ENCODE results near the gene BBS7. TPM values are rescaled to one million over a fixed set of nuclear protein-coding genes. Genes with fewer than 3 reads are reported as not detected.

BBS7 gene
- total RNA-seq, 1 experiment from 2014 or later = 20.3 TPM

- Histone ChIP-seq H3K4me1 (replicated peaks; ENCODE audit: insufficient read depth) (no peaks in the 10 kb centered on the region), H4K20me1 (ENCODE audit: insufficient read depth) (no peaks in the 10 kb centered on the region), H3K9me3 (ENCODE audit: insufficient read depth, low read depth) (no peaks in the 10 kb centered on the region), H3K27ac (no peak overlapping the region), H3F3A (ENCODE audit: insufficient read depth, low read depth) (no peaks in the 10 kb centered on the region), H3K4me3 (no peak overlapping the region), H3K27me3 (ENCODE audit: insufficient read depth, low read depth) (no peaks in the 10 kb centered on the region), H3K36me3 (ENCODE audit: low read depth) (peaks cover 9% of the 10 kb centered on the region), H2AFZ (no peak overlapping the region), H3K4me2 (no peak overlapping the region), H3K79me2 (ENCODE audit: low read depth) (no peaks in the 10 kb centered on the region), H3K9me2 (ENCODE audit: insufficient read depth) (no peaks in the 10 kb centered on the region; the same call in 1 of the 2 replicates)
- intact Hi-C loops (cut with micrococcal nuclease; ENCODE audit: unreplicated experiment) = no loop called here
- TF ChIP-seq CTCF (conservative IDR thresholded peaks at IDR 0.05) (no peak), EZH2 (IDR thresholded peaks at IDR 0.05; ENCODE audit: low read depth) (no peak)
- CTCF ChIA-PET = no interaction called here
- BruUV-seq (replicated peaks) = no TSS peak
- DNase-seq = no peak
- POLR2A ChIA-PET (ENCODE audit: unreplicated experiment) = no interaction called here
Observed at GRCh38 chr4:121861426-121861825, 8.8 kb downstream of the BBS7 start.

- no peak overlapping the region for H3K4me2 ChIP-seq
- ChIA-PET CTCF (no interaction called here), POLR2A (ENCODE audit: unreplicated experiment) (no interaction called here)
- H3K79me2 ChIP-seq (ENCODE audit: low read depth) = no peaks in the 10 kb centered on the region
- no peak for TF ChIP-seq CTCF (conservative IDR thresholded peaks at IDR 0.05)
- TF ChIP-seq EZH2 (IDR thresholded peaks at IDR 0.05; ENCODE audit: low read depth) = no peak
- DNase-seq = no peak
- BruUV-seq (replicated peaks) = no TSS peak
- no peaks in the 10 kb centered on the region for H3K27me3 ChIP-seq (ENCODE audit: insufficient read depth, low read depth)
- no peak overlapping the region for H3K4me3 ChIP-seq
- H3K27ac ChIP-seq = no peak overlapping the region
- H3K36me3 ChIP-seq (ENCODE audit: low read depth) = peaks cover 3% of the 10 kb centered on the region; the same call in 1 of the 2 replicates
- H2AFZ ChIP-seq = no peak overlapping the region
- no peaks in the 10 kb centered on the region for H3K4me1 ChIP-seq (replicated peaks; ENCODE audit: insufficient read depth)
- no peaks in the 10 kb centered on the region for H3K9me3 ChIP-seq (ENCODE audit: insufficient read depth, low read depth)
- H3F3A ChIP-seq (ENCODE audit: insufficient read depth, low read depth) = peaks cover 4% of the 10 kb centered on the region; the same call in 1 of the 2 replicates
- H3K9me2 ChIP-seq (ENCODE audit: insufficient read depth) = no peaks in the 10 kb centered on the region
- no peaks in the 10 kb centered on the region for H4K20me1 ChIP-seq (ENCODE audit: insufficient read depth)
- intact Hi-C loops (cut with micrococcal nuclease; ENCODE audit: unreplicated experiment) = no loop called here
Observed at GRCh38 chr4:121860121-121860520, 10.2 kb downstream of the BBS7 start.

- CTCF ChIA-PET = no interaction called here
Observed at GRCh38 chr4:121851354-121851753, 18.9 kb downstream of the BBS7 start.

More at GRCh38 chr4:121851354-121851753, 18.9 kb downstream of the BBS7 start:
- H3K79me2 ChIP-seq (ENCODE audit: low read depth) = no peaks in the 10 kb centered on the region
- no peak overlapping the region for H2AFZ ChIP-seq
- intact Hi-C loops (cut with micrococcal nuclease; ENCODE audit: unreplicated experiment) = no loop called here
- no peak overlapping the region for H3K4me2 ChIP-seq
- H3F3A ChIP-seq (ENCODE audit: insufficient read depth, low read depth) = peaks cover 4% of the 10 kb centered on the region; the same call in 1 of the 2 replicates
- H4K20me1 ChIP-seq (ENCODE audit: insufficient read depth) = no peaks in the 10 kb centered on the region
- H3K36me3 ChIP-seq (ENCODE audit: low read depth) = no peaks in the 10 kb centered on the region
- no peak for TF ChIP-seq EZH2 (IDR thresholded peaks at IDR 0.05; ENCODE audit: low read depth)
- TF ChIP-seq CTCF (conservative IDR thresholded peaks at IDR 0.05) = no peak
- no peak overlapping the region for H3K4me3 ChIP-seq
- no TSS peak for BruUV-seq (replicated peaks)
- no peaks in the 10 kb centered on the region for H3K9me3 ChIP-seq (ENCODE audit: insufficient read depth, low read depth)
- no peaks in the 10 kb centered on the region for H3K27me3 ChIP-seq (ENCODE audit: insufficient read depth, low read depth)
- no peak for DNase-seq
- H3K27ac ChIP-seq = no peak overlapping the region
- no peaks in the 10 kb centered on the region for H3K4me1 ChIP-seq (replicated peaks; ENCODE audit: insufficient read depth)
- POLR2A ChIA-PET (ENCODE audit: unreplicated experiment) = no interaction called here
- no peaks in the 10 kb centered on the region for H3K9me2 ChIP-seq (ENCODE audit: insufficient read depth)

Measured in PC-9 (cell line).